Cardiac fibroblast (primary cell): ENCODE measurements around the gene IGF2BP2.
A peak's percentile ranks its signal among the peaks of the same experiment; 100 is the strongest.

Experiments used
- DNase-seq, 2 donors: peaks; one replicate each; pipeline versions ENCODE4 v3.0.0 to v3.0.0-alpha.2; 2010; ENCODE audit warnings: low read depth in 2 of 2
- H3K4me3 ChIP-seq, 2 donors: replicated peaks in 1 of 2; 1 replicate in 1 of 2; 2 replicates in 1 of 2; pipeline ENCODE4 v1.5.1; 2011; ENCODE audit warnings: low read depth in 2 of 2, low read length in 2 of 2, mild to moderate bottlenecking in 2 of 2, moderate library complexity in 1 of 2
- CTCF ChIP-seq: IDR thresholded peaks from one replicate; pipeline ENCODE4 v1.5.1; 2011; ENCODE audit warnings: low read depth, mild to moderate bottlenecking, low read length, inconsistent platforms

IGF2BP2 gene

GRCh38 chr3:185727873-185728272 lies 97.0 kb downstream of the IGF2BP2 start:
- peak in 1 of 2 donors; percentile 38 for DNase-seq
- TF ChIP-seq CTCF = no peak
- H3K4me3 ChIP-seq = no peak overlapping the region

- no peak for TF ChIP-seq CTCF
- no peak overlapping the region for H3K4me3 ChIP-seq
- no peak for DNase-seq
Observed at GRCh38 chr3:185726254-185726967, 98.4 kb downstream of the IGF2BP2 start.

- H3K4me3 ChIP-seq = no peak overlapping the region
- no peak for TF ChIP-seq CTCF
- DNase-seq = peak; percentile 56 to 64
Observed at GRCh38 chr3:185724761-185725160, 100.1 kb downstream of the IGF2BP2 start.

GRCh38 chr3:185724251-185724650 lies 100.6 kb downstream of the IGF2BP2 start:
- DNase-seq = no peak
- TF ChIP-seq CTCF = no peak
- no peak overlapping the region for H3K4me3 ChIP-seq

- no peak for TF ChIP-seq CTCF
- DNase-seq = no peak
- no peak overlapping the region for H3K4me3 ChIP-seq
Observed at GRCh38 chr3:185722881-185723280, 102.0 kb downstream of the IGF2BP2 start.

- H3K4me3 ChIP-seq = no peak overlapping the region
- no peak for DNase-seq
- TF ChIP-seq CTCF = no peak
Observed at GRCh38 chr3:185721970-185722369, 102.9 kb downstream of the IGF2BP2 start.

GRCh38 chr3:185720326-185720725 lies 104.5 kb downstream of the IGF2BP2 start:
- TF ChIP-seq CTCF = no peak
- no peak overlapping the region for H3K4me3 ChIP-seq
- peak in 1 of 2 donors; percentile 32 for DNase-seq
